HepG2 (cell line): Measurements from ENCODE around the gene FOSB. TPM values are rescaled to one million over a fixed set of nuclear protein-coding genes. Genes with fewer than 3 reads are reported as not detected.
A peak's percentile ranks its signal among the peaks of the same experiment; 100 is the strongest.

Experiments
- ATF7-NPFF ChIP-seq: sonication (generic); formaldehyde crosslinking; IDR thresholded peaks from 2 replicates; pipeline ENCODE4 v1.8.1; 2023; ENCODE audit warnings: mild to moderate bottlenecking, low read depth, missing genetic modification reagents, moderate library complexity
- FOSL2 ChIP-seq: sonication (generic); formaldehyde crosslinking; IDR thresholded peaks from 2 replicates; pipeline ENCODE4 v1.4.0; 2020; ENCODE audit warnings: missing genetic modification reagents
- GTF2F1 ChIP-seq: fragments of 150-350 bp; IDR thresholded peaks from 2 replicates; pipeline ENCODE4 v1.6.1; 2014; ENCODE audit warnings: low read length
- MYNN ChIP-seq: sonication (generic); formaldehyde crosslinking; IDR thresholded peaks from 2 replicates; pipeline ENCODE4 v1.4.0; 2020; ENCODE audit warnings: mild to moderate bottlenecking, low read depth, missing genetic modification reagents
- SP1 ChIP-seq, 2 experiments: fragments of 450-650 bp in 1 of 2; sonication (generic) in 1 of 2; formaldehyde crosslinking in 1 of 2; IDR thresholded peaks; 2 replicates each; pipeline versions ENCODE4 v1.4.0 to v1.6.1; 2016 to 2020; ENCODE audit warnings: missing genetic modification reagents in 1 of 2
- WIZ ChIP-seq: sonication (generic); formaldehyde crosslinking; IDR thresholded peaks from 2 replicates; pipeline ENCODE4 v1.5.1; 2020; ENCODE audit warnings: mild to moderate bottlenecking, missing genetic modification reagents
- ZBTB3 ChIP-seq: sonication (generic); formaldehyde crosslinking; IDR thresholded peaks from 2 replicates; pipeline ENCODE4 v1.4.0; 2020; ENCODE audit warnings: low read depth, mild to moderate bottlenecking, moderate library complexity, missing genetic modification reagents, borderline replicate concordance
- ZNF841 ChIP-seq: sonication (generic); formaldehyde crosslinking; IDR thresholded peaks from 2 replicates; pipeline ENCODE4 v1.8.1; 2023; ENCODE audit warnings: missing genetic modification reagents, borderline replicate concordance
- polyA plus RNA-seq, 8 experiments: library from polyadenylated mRNA; depleted of rRNA in 3 of 8; stranded (reverse) in 7 of 8; unstranded in 1 of 8; fragments of >200 nt; fragmentation: Illumina TruSeq in 4 of 8; extraction: Trizol in 4 of 8; gene quantifications; 2 replicates each; pipeline versions ENCODE4 v1.2.1 to v1.2.3, GENCODE V29; 2011 to 2016; ENCODE audit warnings: low read depth in 4 of 8, missing spikeins in 1 of 8, mixed read lengths in 1 of 8; ENCODE audit not compliant: insufficient read depth in 1 of 8
- total RNA-seq, 5 experiments: library from RNA; depleted of rRNA; stranded (reverse); fragments of >200 nt; fragmentation: Illumina TruSeq; extraction: Trizol; gene quantifications; 2 replicates each; pipeline ENCODE4 v1.2.3, GENCODE V29; 2016; ENCODE audit warnings: low read depth in 1 of 5
- TF ChIP-seq, protein P1 (sequence below): sonication (generic); formaldehyde crosslinking; IDR thresholded peaks from 2 replicates; pipeline ENCODE4 v1.4.0; 2020; ENCODE audit warnings: mild to moderate bottlenecking, missing genetic modification reagents
- TF ChIP-seq, protein P2 (sequence below): conservative IDR thresholded peaks from 2 replicates; pipeline ENCODE4 v1.6.1; 2018; ENCODE audit warnings: missing genetic modification reagents
- TF ChIP-seq, protein P3 (sequence below): sonication (generic); formaldehyde crosslinking; IDR thresholded peaks from 2 replicates; pipeline ENCODE4 v1.8.0; 2023; ENCODE audit warnings: mild to moderate bottlenecking, missing genetic modification reagents
- TF ChIP-seq, protein P4 (sequence below): sonication (generic); formaldehyde crosslinking; IDR thresholded peaks from 2 replicates; pipeline ENCODE4 v1.4.0; 2020; ENCODE audit warnings: mild to moderate bottlenecking, missing genetic modification reagents
- TF ChIP-seq, protein P5 (sequence below): sonication (generic); formaldehyde crosslinking; IDR thresholded peaks from 2 replicates; pipeline ENCODE4 v1.5.0; 2020; ENCODE audit warnings: missing genetic modification reagents
- TF ChIP-seq, protein P6 (sequence below): sonication (generic); formaldehyde crosslinking; IDR thresholded peaks from 2 replicates; pipeline ENCODE4 v1.4.0; 2020; ENCODE audit warnings: missing genetic modification reagents, borderline replicate concordance
- TF ChIP-seq, protein P7 (sequence below): IDR thresholded peaks from 2 replicates; pipeline ENCODE4 v1.6.1; 2012; ENCODE audit warnings: low read depth, low read length, improper control_type of control experiment

The FOSB gene
- total and polyA plus RNA-seq, 2 of the 13 experiments (the other 11 are each of a cell fraction or from before 2014, with no cell fraction given), result 2.8 to 6.0 TPM

DNA sequence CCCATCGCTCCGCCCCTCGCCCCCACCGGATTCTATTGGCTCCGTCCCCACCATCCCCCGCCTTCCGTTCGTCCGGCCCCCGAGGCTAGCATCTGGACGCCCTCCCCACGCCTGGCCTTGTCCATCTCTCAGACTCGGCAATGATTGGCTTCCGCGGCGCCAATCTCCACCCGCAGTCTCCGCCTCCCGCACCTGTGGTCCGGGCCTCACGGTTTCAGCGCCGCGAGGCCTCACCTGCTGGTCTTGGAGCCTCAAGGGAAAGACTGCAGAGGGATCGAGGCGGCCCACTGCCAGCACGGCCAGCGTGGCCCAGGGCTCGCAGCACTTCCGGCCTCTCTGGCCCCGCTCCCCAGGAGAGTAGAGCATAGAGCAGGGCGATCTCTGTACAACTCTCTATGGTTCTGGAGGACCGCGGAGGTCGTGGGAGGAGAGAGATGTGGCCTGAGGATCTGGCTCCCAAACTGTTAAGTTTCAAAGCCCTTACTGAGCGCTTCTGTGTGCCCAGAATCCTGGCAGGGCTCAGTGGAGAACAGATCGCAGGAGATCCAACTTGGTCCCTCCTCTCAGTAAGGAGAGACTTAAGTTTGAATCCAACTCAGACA is 44.1 kb upstream of the FOSB start, which contains the start of gene ERCC1 (continued):
- TF ChIP-seq, protein P1, sequence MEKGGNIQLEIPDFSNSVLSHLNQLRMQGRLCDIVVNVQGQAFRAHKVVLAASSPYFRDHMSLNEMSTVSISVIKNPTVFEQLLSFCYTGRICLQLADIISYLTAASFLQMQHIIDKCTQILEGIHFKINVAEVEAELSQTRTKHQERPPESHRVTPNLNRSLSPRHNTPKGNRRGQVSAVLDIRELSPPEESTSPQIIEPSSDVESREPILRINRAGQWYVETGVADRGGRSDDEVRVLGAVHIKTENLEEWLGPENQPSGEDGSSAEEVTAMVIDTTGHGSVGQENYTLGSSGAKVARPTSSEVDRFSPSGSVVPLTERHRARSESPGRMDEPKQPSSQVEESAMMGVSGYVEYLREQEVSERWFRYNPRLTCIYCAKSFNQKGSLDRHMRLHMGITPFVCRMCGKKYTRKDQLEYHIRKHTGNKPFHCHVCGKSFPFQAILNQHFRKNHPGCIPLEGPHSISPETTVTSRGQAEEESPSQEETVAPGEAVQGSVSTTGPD, result no peak
- peak; percentile 68 for TF ChIP-seq ZBTB3 (CRISPR knock-in tag)
- peak; percentile 86 for TF ChIP-seq ATF7-NPFF (CRISPR knock-in tag)
- TF ChIP-seq, protein P2, sequence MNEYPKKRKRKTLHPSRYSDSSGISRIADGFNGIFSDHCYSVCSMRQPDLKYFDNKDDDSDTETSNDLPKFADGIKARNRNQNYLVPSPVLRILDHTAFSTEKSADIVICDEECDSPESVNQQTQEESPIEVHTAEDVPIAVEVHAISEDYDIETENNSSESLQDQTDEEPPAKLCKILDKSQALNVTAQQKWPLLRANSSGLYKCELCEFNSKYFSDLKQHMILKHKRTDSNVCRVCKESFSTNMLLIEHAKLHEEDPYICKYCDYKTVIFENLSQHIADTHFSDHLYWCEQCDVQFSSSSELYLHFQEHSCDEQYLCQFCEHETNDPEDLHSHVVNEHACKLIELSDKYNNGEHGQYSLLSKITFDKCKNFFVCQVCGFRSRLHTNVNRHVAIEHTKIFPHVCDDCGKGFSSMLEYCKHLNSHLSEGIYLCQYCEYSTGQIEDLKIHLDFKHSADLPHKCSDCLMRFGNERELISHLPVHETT, result peak; percentile 69
- TF ChIP-seq, protein P3, sequence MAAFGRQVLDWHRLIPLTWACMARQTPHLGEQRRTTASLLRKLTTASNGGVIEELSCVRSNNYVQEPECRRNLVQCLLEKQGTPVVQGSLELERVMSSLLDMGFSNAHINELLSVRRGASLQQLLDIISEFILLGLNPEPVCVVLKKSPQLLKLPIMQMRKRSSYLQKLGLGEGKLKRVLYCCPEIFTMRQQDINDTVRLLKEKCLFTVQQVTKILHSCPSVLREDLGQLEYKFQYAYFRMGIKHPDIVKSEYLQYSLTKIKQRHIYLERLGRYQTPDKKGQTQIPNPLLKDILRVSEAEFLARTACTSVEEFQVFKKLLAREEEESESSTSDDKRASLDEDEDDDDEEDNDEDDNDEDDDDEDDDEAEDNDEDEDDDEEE (CRISPR knock-in tag), result 0 out of 2 replicates have a peak, but pooled peaks have one; percentile 19
- TF ChIP-seq, protein P4, sequence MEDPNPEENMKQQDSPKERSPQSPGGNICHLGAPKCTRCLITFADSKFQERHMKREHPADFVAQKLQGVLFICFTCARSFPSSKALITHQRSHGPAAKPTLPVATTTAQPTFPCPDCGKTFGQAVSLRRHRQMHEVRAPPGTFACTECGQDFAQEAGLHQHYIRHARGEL (CRISPR knock-in tag), result no peak
- TF ChIP-seq, protein P5, sequence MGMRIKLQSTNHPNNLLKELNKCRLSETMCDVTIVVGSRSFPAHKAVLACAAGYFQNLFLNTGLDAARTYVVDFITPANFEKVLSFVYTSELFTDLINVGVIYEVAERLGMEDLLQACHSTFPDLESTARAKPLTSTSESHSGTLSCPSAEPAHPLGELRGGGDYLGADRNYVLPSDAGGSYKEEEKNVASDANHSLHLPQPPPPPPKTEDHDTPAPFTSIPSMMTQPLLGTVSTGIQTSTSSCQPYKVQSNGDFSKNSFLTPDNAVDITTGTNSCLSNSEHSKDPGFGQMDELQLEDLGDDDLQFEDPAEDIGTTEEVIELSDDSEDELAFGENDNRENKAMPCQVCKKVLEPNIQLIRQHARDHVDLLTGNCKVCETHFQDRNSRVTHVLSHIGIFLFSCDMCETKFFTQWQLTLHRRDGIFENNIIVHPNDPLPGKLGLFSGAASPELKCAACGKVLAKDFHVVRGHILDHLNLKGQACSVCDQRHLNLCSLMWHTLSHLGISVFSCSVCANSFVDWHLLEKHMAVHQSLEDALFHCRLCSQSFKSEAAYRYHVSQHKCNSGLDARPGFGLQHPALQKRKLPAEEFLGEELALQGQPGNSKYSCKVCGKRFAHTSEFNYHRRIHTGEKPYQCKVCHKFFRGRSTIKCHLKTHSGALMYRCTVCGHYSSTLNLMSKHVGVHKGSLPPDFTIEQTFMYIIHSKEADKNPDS (CRISPR knock-in tag), result no peak
- no peak for TF ChIP-seq WIZ (CRISPR knock-in tag)
- peak; percentile 72 for TF ChIP-seq FOSL2 (CRISPR knock-in tag)
- TF ChIP-seq, protein P6, sequence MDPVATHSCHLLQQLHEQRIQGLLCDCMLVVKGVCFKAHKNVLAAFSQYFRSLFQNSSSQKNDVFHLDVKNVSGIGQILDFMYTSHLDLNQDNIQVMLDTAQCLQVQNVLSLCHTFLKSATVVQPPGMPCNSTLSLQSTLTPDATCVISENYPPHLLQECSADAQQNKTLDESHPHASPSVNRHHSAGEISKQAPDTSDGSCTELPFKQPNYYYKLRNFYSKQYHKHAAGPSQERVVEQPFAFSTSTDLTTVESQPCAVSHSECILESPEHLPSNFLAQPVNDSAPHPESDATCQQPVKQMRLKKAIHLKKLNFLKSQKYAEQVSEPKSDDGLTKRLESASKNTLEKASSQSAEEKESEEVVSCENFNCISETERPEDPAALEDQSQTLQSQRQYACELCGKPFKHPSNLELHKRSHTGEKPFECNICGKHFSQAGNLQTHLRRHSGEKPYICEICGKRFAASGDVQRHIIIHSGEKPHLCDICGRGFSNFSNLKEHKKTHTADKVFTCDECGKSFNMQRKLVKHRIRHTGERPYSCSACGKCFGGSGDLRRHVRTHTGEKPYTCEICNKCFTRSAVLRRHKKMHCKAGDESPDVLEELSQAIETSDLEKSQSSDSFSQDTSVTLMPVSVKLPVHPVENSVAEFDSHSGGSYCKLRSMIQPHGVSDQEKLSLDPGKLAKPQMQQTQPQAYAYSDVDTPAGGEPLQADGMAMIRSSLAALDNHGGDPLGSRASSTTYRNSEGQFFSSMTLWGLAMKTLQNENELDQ (CRISPR knock-in tag), result peak; percentile 94
- 0 out of 2 replicates have a peak, but pooled peaks have one; percentile 58 for TF ChIP-seq MYNN (CRISPR knock-in tag)
- TF ChIP-seq SP1 (IDR thresholded peaks at IDR 0.05), result no peak
- TF ChIP-seq SP1 (CRISPR knock-in tag; IDR thresholded peaks at IDR 0.05), result peak; percentile 73
- TF ChIP-seq, protein P7, sequence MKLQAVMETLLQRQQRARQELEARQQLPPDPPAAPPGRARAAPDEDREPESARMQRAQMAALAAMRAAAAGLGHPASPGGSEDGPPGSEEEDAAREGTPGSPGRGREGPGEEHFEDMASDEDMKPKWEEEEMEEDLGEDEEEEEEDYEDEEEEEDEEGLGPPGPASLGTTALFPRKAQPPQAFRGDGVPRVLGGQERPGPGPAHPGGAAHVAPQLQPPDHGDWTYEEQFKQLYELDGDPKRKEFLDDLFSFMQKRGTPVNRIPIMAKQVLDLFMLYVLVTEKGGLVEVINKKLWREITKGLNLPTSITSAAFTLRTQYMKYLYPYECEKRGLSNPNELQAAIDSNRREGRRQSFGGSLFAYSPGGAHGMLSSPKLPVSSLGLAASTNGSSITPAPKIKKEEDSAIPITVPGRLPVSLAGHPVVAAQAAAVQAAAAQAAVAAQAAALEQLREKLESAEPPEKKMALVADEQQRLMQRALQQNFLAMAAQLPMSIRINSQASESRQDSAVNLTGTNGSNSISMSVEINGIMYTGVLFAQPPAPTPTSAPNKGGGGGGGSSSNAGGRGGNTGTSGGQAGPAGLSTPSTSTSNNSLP, result no peak
- no peak for TF ChIP-seq ZNF841 (CRISPR knock-in tag)
- no peak for TF ChIP-seq GTF2F1
